ENCODE data around the gene SLC9A8.
"Not testable (repeated sequence)": the region's sequence is repeated elsewhere in the genome, so short reads cannot be mapped to it uniquely, and the experiment has no call there.

SLC9A8 gene, protein sequence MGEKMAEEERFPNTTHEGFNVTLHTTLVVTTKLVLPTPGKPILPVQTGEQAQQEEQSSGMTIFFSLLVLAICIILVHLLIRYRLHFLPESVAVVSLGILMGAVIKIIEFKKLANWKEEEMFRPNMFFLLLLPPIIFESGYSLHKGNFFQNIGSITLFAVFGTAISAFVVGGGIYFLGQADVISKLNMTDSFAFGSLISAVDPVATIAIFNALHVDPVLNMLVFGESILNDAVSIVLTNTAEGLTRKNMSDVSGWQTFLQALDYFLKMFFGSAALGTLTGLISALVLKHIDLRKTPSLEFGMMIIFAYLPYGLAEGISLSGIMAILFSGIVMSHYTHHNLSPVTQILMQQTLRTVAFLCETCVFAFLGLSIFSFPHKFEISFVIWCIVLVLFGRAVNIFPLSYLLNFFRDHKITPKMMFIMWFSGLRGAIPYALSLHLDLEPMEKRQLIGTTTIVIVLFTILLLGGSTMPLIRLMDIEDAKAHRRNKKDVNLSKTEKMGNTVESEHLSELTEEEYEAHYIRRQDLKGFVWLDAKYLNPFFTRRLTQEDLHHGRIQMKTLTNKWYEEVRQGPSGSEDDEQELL
- 68.1 reads per million, percentile 75 among the genes with 10 or more reads in this experiment for total RNA-seq

DNA sequence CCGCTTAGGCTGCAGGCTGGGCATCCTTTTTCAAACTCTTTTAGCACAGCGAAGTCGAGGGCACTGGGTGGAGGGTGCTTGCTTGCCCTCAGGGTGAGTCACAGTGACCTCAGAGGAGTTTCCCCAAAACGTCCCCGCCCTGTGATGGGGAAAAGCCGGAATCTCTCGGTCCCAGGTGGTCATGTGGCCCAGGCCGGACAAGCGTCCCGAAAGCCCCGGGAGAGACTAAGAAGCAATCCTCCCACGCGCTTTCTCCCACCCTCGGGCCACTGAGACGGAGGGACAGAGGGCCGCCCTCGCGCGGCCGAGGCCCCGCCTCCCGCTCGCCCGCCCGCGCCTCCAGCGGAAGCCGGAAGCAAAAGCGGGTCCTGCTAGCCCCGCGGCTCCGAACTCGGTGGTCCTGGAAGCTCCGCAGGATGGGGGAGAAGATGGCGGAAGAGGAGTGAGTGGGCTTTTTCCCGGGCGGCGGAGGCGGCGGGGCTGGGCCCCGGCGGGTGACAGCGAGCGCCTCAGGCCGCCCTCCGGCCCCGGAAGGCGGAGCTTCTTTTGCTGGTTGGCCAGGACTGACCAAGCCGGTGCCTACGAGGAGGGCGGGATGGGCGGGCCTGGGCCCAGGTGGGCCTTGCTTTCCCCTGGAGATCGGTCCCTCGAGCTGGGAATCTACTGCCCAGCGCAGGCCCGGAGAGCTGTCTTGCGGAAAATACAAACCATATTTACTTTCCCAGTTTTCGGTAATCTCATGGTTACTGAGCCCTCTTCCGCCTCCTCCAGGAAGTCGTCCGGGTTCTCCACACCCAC lies at the start of gene SLC9A8:
Gene SLC9A8 (plus strand): TSS at position 322 of the 798 bp plus-strand sequence. CDS start 95 bp downstream, at position 417.
- peak; percentile 79 for DNase-seq

DNA sequence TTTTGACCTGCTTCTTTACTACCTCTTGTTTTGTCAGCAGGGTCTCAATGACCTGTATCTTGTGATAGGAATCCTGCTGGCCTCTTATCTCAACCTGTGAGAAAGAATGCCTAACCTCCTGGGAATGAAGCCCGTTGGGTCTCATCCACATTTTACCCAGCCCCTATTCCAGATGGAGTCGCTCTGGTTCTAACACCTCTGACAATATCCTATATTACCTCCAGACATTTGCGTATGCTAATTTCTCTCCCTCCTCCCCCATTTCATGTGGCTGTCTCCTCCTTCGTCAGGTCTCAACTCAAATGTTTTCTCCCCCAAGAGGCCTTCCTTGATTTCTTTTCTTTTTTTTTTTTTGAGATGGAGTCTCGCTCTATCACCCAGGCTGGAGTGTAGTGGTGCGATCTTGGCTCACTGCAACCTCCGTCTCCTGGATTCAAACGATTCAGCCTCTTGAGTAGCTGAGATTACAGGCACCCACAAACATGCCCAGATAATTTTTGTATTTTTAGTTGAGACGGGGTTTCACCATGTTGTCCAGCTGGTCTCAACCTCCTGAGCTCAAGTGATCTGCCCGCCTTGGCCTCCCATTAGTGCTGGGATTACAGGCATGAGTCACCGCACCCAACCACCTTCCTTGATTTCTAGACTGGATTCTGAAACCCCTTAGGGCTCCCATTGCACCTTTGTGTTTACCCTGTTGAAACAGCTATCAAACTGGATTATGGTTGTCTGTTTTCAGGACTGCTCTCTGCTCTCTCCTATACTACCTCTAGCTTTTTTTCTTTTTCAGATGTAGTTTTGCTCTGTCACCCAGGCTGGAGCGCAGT lies 49.5 kb upstream of the SLC9A8 start:
- no peak for DNase-seq

DNA sequence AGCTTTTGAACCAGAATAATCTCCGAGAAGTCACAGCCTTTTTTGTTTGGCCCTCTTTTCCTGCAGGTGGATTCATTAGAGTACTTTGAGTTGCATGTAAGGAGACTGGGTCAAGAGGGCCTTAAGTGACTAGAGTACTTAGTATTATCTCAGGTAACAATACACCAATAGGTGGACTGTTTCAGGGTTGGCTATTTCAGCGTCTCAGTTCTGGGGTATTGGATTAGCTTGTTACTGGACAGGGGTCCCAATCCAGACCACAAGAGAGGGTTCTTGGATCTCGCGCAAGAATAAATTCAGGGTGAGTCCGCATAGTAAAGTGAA lies 47.3 kb upstream of the SLC9A8 start:
- DNase-seq, result no peak

DNA sequence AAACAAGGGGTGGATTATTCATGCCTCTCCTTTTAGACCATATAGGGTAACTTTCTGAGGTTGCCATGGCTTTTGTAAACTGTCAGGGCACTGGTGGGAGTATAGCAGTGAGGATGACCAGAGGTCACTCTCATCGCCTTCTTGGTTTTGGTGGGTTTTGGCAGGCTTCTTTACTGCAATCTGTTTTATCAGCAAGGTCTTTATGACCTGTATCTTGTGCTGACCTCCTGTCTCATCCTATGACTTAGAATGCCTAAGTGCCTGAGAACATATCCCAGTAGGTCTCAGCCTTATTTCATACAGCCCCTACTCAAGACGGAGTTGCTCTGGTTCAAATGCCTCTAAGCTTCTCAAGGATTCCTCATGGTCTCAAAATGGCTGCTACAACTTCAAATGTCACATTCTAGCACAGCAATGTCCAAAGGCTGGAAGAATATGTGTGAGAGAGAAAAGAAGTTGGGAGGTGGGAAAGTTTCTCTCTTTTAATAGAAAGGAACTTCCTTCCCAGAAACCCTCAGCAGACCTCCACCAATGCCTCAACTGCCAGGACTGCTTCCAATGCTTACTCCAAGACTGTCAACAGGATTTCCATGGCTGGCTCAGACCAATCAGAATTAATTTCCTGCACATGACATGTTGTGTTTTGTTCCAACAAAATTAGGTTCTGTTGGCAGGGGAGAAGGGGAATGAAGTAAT lies 46.6 kb upstream of the SLC9A8 start:
- DNase-seq, result no peak

DNA sequence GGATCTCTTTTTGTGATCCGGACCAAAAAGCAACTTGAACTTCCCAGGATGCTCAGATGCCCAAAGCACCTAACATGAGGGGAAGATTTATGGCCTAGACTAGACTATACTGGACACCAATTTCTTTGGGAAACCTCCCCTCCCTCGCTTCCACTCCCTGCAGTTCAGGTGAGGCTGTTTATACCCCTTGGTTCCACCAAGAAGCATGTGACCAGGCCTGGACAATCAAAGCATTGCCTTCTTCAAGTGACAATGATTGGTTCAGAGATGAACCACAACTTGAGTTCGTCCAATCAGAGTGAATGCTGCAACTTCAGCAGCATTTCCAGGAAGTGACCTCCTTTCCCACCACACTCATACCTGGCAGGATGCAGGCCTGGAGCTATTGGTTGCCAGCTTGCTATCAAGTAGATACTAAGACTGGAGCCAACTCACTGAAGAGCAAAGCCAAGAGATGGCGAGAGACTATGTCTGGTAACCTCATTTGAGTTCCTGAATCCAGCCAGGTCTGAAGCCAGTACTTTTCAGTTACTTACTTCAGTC lies 45.6 kb upstream of the SLC9A8 start:
- no peak for DNase-seq

DNA sequence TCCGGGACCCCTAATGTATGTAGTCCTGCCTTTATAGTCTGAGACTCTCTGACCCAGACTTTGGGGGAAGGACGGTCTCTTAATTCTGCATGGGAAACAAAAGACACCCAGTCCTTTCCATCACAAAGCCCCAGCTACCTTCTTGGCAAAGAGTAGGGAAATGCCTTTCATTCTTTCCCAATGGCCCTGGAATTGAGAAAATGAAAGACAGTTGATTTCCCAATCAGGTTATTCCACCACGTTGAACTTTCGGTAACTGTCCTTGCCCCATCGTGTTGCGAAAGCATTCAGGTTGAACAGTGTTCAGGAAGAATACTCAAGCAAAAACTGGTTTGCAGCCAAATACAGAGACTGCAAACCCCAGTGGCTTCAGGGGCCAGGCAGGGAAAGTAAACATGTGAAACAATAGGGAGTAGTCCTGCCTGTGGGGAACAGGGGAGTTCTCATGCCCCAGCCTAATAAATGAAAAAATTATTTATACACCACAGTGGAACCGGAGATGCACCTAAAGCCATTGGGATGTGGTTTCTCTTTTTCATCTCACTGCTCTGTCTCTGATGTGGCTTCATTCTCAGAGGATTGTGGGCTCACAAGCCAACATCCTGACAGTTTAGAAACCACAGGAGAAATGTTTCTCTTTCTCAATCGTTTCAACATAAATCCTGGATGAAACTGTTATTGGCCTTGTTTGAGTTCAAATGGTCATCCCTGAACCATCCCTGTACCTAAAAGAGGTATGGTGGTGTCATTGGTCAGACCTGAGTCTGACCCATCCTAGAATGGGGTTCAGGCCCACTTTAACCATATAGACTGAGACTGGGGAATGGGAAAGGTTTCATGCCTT lies 44.2 kb upstream of the SLC9A8 start:
- DNase-seq, result no peak

DNA sequence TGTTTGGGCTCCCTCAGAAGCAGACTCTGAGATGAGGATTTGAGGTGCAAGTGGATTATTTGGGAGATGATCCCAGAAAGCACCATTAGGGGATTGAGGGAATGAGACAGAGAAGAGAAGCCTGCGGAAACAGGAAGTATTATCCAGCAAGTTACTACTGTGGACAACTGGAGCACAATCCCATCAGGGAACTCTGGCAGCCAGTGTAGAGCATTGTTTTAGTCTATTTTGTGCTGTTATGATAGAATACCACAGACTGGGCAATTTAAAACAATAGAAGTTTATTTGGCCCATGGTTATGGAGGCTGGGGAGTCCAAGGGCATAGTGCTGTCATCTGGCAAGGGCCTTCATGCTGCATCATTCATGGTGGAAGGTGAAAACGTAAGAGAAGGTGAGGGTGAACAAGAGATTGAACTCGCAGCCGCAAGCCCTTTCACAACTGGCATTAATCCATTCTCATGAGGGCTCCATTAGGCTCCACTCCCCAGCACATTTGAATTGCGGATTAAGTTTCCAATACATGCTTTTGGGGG lies 43.5 kb upstream of the SLC9A8 start:
- no peak for DNase-seq

GRCh38 chr20:49770634-49771033 lies 42.0 kb upstream of the SLC9A8 start:
- no peak for DNase-seq

DNA sequence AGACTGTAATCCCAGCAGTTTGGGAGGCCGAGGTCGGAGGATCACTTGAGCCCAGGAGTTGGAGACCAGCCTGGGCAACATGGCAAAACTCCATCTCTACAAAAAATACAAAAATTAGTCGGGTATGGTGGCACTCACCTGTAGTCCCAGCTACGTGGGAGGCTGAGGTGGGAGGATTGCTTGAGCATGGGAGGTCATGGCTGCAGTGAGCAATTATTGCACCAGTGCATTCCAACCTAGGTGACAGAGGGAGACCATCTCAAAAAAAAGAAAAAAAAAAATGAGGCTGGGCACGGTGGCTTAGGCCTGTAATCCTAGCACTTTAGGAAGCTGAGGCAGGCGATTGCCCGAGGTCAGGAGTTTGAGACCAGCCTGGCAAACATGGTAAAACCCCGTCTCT lies 38.4 kb upstream of the SLC9A8 start:
- DNase-seq, result not testable (repeated sequence)

GRCh38 chr20:49775229-49775693 lies 37.4 kb upstream of the SLC9A8 start:
- DNase-seq, result no peak

GRCh38 chr20:49779972-49780371 lies 32.7 kb upstream of the SLC9A8 start:
- no peak for DNase-seq

DNA sequence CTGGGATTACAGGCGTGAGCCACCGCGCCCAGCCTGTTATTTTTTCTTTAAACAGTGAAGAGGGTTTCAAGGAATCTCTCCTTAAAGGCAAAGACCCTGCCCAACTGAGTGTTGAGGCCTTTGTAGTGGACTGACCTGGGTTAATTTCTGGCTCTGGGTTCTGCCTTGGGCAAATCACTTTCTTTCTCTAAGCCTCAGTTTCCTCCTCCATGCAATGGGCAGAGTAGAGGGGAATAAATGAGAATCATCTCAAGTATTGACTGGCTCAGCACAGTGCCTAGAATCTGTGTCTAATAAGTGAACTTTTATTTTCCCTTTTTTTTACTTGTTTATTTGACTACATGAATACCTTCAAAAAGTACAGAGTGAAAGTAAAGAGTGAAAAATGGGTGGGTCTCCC lies 31.0 kb upstream of the SLC9A8 start:
- DNase-seq, result no peak

DNA sequence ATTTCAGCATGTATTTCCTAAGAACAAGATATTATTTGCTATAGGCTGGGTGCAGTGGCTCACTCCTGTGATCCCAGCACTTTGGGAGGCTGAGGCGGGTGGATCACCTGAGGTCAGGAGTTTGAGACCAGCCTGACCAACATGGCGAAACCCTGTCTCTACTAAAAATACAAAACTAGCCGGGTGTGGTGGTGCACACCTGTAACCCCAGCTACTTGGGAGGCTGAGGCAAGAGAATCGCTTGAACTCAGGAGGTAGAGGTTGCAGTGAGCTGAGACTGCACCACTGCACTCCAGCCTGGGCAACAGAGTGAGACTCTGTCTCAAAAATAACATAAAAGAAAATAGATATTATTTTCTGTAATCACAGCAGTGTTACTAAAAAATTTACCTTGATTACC lies 30.2 kb upstream of the SLC9A8 start:
- DNase-seq, result not testable (repeated sequence)

DNA sequence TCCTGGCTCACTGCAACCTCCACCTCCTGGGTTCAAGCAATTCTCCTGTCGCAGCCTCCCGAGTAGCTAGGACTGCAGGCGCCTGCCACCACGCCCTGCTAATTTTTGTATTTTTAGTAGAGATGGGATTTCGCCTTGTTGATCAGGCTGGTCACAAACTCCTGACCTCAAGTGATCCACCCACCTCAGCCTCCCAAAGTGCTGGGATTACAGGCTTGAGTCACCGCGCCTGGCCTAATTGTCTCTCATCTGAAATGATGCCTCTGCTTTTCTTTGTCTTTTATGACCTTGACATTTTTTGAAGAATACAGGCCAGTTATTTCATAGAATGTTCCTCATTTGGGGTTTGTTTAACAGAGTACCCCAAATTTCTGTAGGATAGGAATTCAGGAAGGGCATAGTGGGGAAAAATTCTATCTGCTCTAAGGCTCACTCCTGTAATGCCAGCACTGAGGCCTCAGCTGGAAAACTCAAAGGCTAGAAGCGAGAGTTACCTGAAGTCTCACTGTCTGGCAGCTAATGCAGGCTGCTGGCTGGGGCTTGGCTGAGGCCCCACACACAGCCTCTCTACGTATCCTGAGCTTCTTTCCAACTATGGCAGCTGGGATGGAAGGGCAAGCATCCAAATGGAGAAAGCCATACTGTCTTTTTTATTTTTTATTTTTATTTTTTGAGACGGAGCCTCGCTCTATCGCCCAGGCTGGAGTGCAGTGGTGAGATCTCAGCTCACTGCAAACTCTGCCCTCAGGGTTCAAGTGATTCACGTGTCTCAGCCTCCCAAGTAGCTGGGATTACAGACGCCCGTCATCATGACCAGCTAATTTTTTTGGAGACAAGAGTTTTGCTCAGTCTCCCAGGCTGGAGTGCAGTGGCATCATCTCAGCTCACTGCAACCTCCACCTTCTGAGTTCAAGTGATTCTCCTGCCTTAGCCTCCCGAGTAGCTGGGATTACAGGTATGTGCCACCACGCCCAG lies 29.3 kb upstream of the SLC9A8 start:
- DNase-seq, result not testable (repeated sequence)

DNA sequence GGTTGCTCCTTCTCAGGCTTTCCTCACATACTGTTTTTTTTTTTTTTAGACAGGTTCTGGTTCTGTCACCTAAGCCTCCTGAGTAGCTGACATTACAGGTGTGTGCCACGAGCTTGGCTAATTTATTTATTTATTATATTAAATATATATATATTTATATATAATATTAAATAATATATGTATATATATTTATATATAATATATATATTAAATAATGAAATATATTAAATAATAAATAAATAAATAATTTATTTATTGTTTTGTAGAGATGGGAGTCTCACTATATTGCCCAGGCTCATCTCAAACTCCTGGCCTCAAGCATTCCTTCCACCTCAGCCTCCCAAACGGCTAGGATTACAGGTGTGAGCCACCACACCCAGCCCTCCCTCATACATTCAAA lies 28.3 kb upstream of the SLC9A8 start:
- no peak for DNase-seq

GRCh38 chr20:49785149-49785851 lies 27.3 kb upstream of the SLC9A8 start:
- no peak for DNase-seq

DNA sequence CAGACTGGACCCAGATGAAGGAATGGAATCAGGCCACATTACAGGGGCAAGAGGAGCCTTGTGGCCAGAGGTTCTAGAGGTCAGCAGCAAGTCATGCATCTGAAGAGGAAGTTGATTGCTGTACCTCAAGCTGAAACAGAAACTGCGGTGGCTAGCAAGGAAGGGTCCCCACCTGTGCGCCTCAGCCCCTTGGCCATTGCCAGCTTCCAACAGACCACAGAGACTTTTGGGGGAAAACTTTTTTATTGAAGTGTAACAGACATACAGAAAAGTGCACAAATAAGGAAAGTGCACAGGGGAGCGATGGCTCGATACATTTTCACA lies 26.8 kb upstream of the SLC9A8 start:
- no peak for DNase-seq

DNA sequence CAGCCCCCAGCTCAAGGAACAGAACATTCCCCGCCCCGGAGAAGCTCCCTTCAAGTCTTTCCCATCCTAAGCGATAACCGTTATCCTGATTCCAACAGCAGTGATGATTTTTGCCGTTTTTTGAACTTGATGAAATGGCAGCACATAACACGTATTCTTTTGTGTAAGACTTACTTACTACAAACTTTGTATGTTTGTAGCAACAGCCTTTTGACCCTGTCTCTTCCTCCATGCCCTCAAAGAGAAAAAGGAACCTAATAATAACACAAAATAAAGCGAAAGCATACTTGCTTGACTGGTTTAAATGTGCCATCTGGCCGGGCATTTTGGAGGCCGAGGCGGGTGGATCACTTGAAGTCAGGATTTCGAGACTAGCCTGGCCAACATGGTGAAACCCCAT lies 26.4 kb upstream of the SLC9A8 start:
- DNase-seq, result no peak
